GM21717 (cell line): ENCODE measurements around the gene STARD10.

Experiments
- ATAC-seq: cut with Tn5 transposase; IDR thresholded peaks from one replicate; pipeline ENCODE4 v1.9.1; 2021; ENCODE audit warnings: mild to moderate bottlenecking, moderate library complexity; ENCODE audit not compliant: unreplicated experiment

The STARD10 gene

GRCh38 chr11:72750086-72750485 is 43.8 kb downstream of the STARD10 start:
- no peak for ATAC-seq

GRCh38 chr11:72747289-72747855 is 46.5 kb downstream of the STARD10 start:
- no peak for ATAC-seq

GRCh38 chr11:72746821-72747220 is 47.0 kb downstream of the STARD10 start:
- ATAC-seq: no peak

- no peak for ATAC-seq
Observed at GRCh38 chr11:72745925-72746550, 47.8 kb downstream of the STARD10 start.

- no peak for ATAC-seq
Observed at GRCh38 chr11:72745511-72745910, 48.3 kb downstream of the STARD10 start.

GRCh38 chr11:72744474-72744873 is 49.4 kb downstream of the STARD10 start:
- ATAC-seq: no peak

GRCh38 chr11:72743321-72744221 is 50.3 kb downstream of the STARD10 start:
- ATAC-seq: no peak

- ATAC-seq: no peak
Observed at GRCh38 chr11:72742513-72743320, 51.1 kb downstream of the STARD10 start.

- ATAC-seq: no peak
Observed at GRCh38 chr11:72741849-72742512, 51.9 kb downstream of the STARD10 start.

GRCh38 chr11:72741429-72741833 is 52.4 kb downstream of the STARD10 start:
- no peak for ATAC-seq

- no peak for ATAC-seq
Observed at GRCh38 chr11:72740562-72741428, 53.1 kb downstream of the STARD10 start.

- no peak for ATAC-seq
Observed at GRCh38 chr11:72740060-72740424, 53.8 kb downstream of the STARD10 start.

- no peak for ATAC-seq
Observed at GRCh38 chr11:72739240-72740059, 54.4 kb downstream of the STARD10 start.

- no peak for ATAC-seq
Observed at GRCh38 chr11:72738199-72739141, 55.4 kb downstream of the STARD10 start.

GRCh38 chr11:72737336-72737735 is 56.5 kb downstream of the STARD10 start:
- ATAC-seq: no peak

- ATAC-seq: no peak
Observed at GRCh38 chr11:72736452-72737069, 57.3 kb downstream of the STARD10 start.

GRCh38 chr11:72735495-72736027 is 58.3 kb downstream of the STARD10 start:
- no peak for ATAC-seq
